HG03060 (cell line): ENCODE measurements around the gene ZNF587.
"Not testable (repeated sequence)": the region's sequence is repeated elsewhere in the genome, so short reads cannot be mapped to it uniquely, and the experiment has no call there.

Experiments used
- ATAC-seq: cut with Tn5 transposase; IDR thresholded peaks from one replicate; pipeline ENCODE4 v1.9.1; 2021; ENCODE audit warnings: low read depth, moderate number of reproducible peaks; ENCODE audit not compliant: unreplicated experiment

Gene ZNF587

GRCh38 chr19:57821095-57821494 lies 28.6 kb upstream of the ZNF587 start:
- ATAC-seq, result not testable (repeated sequence)

GRCh38 chr19:57821501-57821900 lies 28.2 kb upstream of the ZNF587 start:
- ATAC-seq, result not testable (repeated sequence)

- not testable (repeated sequence) for ATAC-seq
These were observed 26.5 kb upstream of the ZNF587 start for GRCh38 chr19:57823155-57823554.

- not testable (repeated sequence) for ATAC-seq
These were observed 26.1 kb upstream of the ZNF587 start for GRCh38 chr19:57823608-57824007.

GRCh38 chr19:57825511-57825910 lies 24.1 kb upstream of the ZNF587 start:
- ATAC-seq, result no peak

- no peak for ATAC-seq
These were observed 20.3 kb upstream of the ZNF587 start for GRCh38 chr19:57829316-57829715.

GRCh38 chr19:57830071-57830602 lies 19.5 kb upstream of the ZNF587 start, which contains the start of gene ZNF587B:
Gene ZNF587B (plus strand): TSS chr19:57830299. CDS start chr19:57830529, 230 bp downstream.
- ATAC-seq, result no peak

GRCh38 chr19:57836991-57837390 lies 12.7 kb upstream of the ZNF587 start:
- not testable (repeated sequence) for ATAC-seq

- not testable (repeated sequence) for ATAC-seq
These were observed 11.0 kb upstream of the ZNF587 start for GRCh38 chr19:57838622-57839191.

- no peak for ATAC-seq
These were observed 8.4 kb upstream of the ZNF587 start for GRCh38 chr19:57841122-57841763.

- not testable (repeated sequence) for ATAC-seq
These were observed 2.5 kb upstream of the ZNF587 start for GRCh38 chr19:57847164-57847563.

GRCh38 chr19:57849162-57849665 lies 445 bp upstream of the ZNF587 start:
- peak; percentile 8 for ATAC-seq

GRCh38 chr19:57850553-57851017 lies 926 bp downstream of the ZNF587 start:
- no peak for ATAC-seq

- ATAC-seq, result not testable (repeated sequence)
These were observed 2.3 kb downstream of the ZNF587 start for GRCh38 chr19:57851812-57852603.

- not testable (repeated sequence) for ATAC-seq
These were observed 4.5 kb downstream of the ZNF587 start for GRCh38 chr19:57854117-57854516.

GRCh38 chr19:57862351-57862750 lies 12.7 kb downstream of the ZNF587 start:
- ATAC-seq, result not testable (repeated sequence)

- no peak for ATAC-seq
These were observed 18.3 kb downstream of the ZNF587 start for GRCh38 chr19:57867868-57868492.

GRCh38 chr19:57869655-57870054 lies 20.0 kb downstream of the ZNF587 start:
- ATAC-seq, result not testable (repeated sequence)

- ATAC-seq, result no peak
These were observed 20.6 kb downstream of the ZNF587 start for GRCh38 chr19:57870225-57870624.

GRCh38 chr19:57872450-57872849 lies 22.8 kb downstream of the ZNF587 start:
- ATAC-seq, result no peak
